ENCODE results near the gene CSF1. TPM values are rescaled to one million over a fixed set of nuclear protein-coding genes. Genes with fewer than 3 reads are reported as not detected.

The CSF1 gene
- total and polyA plus RNA-seq, 2 donors (not counting 3 experiments of a cell fraction or from before 2014, with no cell fraction given) = 24.5 to 28.9 TPM

GRCh38 chr1:109890115-109890953, 20.3 kb upstream of the CSF1 start:
- no peak overlapping the region for H3K9ac ChIP-seq (replicated peaks; ENCODE audit: extremely low read depth, insufficient read depth, low read length)
- H3K27me3 ChIP-seq (ENCODE audit: control insufficient read depth in 2 of 2, insufficient read depth in 2 of 2, low read length in 2 of 2) = peaks cover 0 to 9% of the 10 kb centered on the region in 2 experiments
- BruUV-seq (replicated peaks) = no TSS peak
- POLR2A ChIA-PET = no interaction called here
- H3K27ac ChIP-seq (ENCODE audit: insufficient read depth, low read depth, low read length) = no peak overlapping the region
- no peak overlapping the region for H3K4me2 ChIP-seq (ENCODE audit: insufficient read depth, low read length)
- H3K9me1 ChIP-seq (replicated peaks; ENCODE audit: control insufficient read depth, extremely low read depth, insufficient read depth, low read length) = no peaks in the 10 kb centered on the region
- dilution Hi-C loops (cut with MboI; ENCODE audit: extremely low pct_ligation_motif_present, low sequenced_read_pairs) = no loop called here
- FAIRE-seq (no peak), DNase-seq (ENCODE audit: low read depth, low spot score) (no peak)
- peaks cover 24% of the 10 kb centered on the region for H3K4me1 ChIP-seq (ENCODE audit: control insufficient read depth, extremely low read depth, insufficient read depth, low read length)
- H3K79me2 ChIP-seq (ENCODE audit: control insufficient read depth, insufficient read depth, low read length) = no peaks in the 10 kb centered on the region
- no peak overlapping the region for H2AFZ ChIP-seq (ENCODE audit: low read depth, low read length)
- intact Hi-C loops (cut with micrococcal nuclease) = loop anchor here (10.0 kb wide), 1 partner anchor 346 kb away; the partner anchor contains the start of gene GNAI3
- no peaks in the 10 kb centered on the region for H3K36me3 ChIP-seq (ENCODE audit: control insufficient read depth in 2 of 2, extremely low read depth in 1 of 2, insufficient read depth in 2 of 2, low read length in 2 of 2)
- no peaks in the 10 kb centered on the region for H4K20me1 ChIP-seq (replicated peaks; ENCODE audit: control insufficient read depth, extremely low read depth, insufficient read depth, low read length)
- TF ChIP-seq POLR2A (IDR thresholded peaks at IDR 0.05; ENCODE audit: low read depth, low read length) = no peak
- TF ChIP-seq GATA2 (IDR thresholded peaks at IDR 0.05; ENCODE audit: insufficient read depth, insufficient read length, low read depth, low read length) = no peak
- TF ChIP-seq FOS (IDR thresholded peaks at IDR 0.05; ENCODE audit: borderline replicate concordance, insufficient read depth, low read length) = no peak
- no peak for TF ChIP-seq POLR2AphosphoS5 (IDR thresholded peaks at IDR 0.05; ENCODE audit: insufficient read depth, low read depth, low read length)
- TF ChIP-seq JUN (IDR thresholded peaks at IDR 0.05; ENCODE audit: borderline replicate concordance, insufficient read depth, insufficient read length, low read depth) = no peak
- no peak for TF ChIP-seq CTCF (IDR thresholded peaks at IDR 0.05; ENCODE audit: extremely low read depth in 1 of 2, insufficient read depth in 1 of 2, low read depth in 1 of 2, low read length in 2 of 2)
- TF ChIP-seq MAX (IDR thresholded peaks at IDR 0.05; ENCODE audit: insufficient read depth, insufficient read length) = no peak
- TF ChIP-seq MYC (IDR thresholded peaks at IDR 0.05; ENCODE audit: low read depth, low read length) = no peak
- TF ChIP-seq EZH2 (IDR thresholded peaks at IDR 0.05; ENCODE audit: borderline replicate concordance, low read depth, low read length, severe bottlenecking) = no peak
- CTCF ChIA-PET = interaction anchor here (1.9 to 2.4 kb wide), 2 partner anchors 14 to 98 kb away, joined by 7 to 10 read pairs; no protein-coding TSS in a partner anchor
- H3K4me3 ChIP-seq (replicated peaks in 1 of 3; ENCODE audit: insufficient read depth in 1 of 3, low read depth in 1 of 3, low read length in 3 of 3) = no peak overlapping the region
- H3K9me3 ChIP-seq (replicated peaks; ENCODE audit: control insufficient read depth, insufficient read depth, low read length) = no peaks in the 10 kb centered on the region
